Stimulated activated CD4-positive, alpha-beta T cell treated with anti-CD3 and anti-CD28 coated beads, TNF-alpha, amount 100 ng/mL, for 4 hours (primary cell): ENCODE results near the gene AURKB.
"Not testable (repeated sequence)": the region's sequence is repeated elsewhere in the genome, so short reads cannot be mapped to it uniquely, and the experiment has no call there.

ENCODE experiments used
- DNase-seq, 3 experiments: peaks; one replicate each; pipeline ENCODE4 v3.0.0-alpha.2; 2020; ENCODE audit warnings: low read depth in 3 of 3

AURKB gene

GRCh38 chr17:8225813-8226535 lies 15.6 kb upstream of the AURKB start:
- peak in 2 of 3 experiments; percentile 35 to 42 for DNase-seq

DNA sequence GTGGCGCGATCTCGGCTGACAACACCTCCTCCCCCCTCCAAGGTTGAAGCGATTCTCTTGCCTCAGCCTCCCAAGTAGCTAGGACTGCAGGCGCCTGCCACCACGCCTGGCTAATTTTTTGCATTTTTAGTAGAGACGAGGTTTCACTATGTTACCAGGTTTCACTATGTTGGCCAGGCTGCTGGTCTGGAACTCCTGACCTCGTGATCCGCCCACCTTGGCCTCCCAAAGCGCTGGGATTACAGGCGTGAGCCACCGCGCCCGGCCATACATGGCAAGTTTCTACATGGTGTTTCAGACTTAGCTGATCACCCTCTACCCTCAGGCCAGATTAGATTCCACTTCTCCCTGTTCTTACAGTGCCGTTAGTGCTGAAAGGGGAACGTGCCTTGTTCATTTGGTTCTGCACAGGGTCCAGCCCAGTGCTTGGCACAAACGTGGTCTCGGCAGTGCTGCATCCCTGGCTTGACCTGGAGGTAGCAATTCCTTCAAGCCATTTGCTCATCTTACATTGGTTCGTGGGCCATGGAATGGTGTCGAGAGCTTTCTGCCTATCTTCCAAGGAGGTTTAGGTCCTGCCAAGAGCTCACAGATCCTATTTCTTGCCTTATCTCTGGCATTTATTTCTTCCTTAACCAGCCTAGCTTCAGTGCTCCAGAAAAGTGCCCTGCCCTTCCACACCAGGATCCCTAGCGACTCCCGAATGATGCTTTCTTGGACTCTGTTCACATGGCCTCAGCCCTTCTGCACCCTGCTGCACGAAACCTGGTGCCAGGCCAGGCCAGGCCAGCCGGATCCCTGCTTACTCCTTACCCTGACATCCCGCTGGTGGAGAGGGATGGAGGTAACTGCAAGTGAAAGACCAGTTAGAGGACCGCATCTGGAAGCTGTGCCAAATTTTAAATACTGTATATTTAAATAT lies 14.8 kb upstream of the AURKB start:
- DNase-seq: no peak

DNA sequence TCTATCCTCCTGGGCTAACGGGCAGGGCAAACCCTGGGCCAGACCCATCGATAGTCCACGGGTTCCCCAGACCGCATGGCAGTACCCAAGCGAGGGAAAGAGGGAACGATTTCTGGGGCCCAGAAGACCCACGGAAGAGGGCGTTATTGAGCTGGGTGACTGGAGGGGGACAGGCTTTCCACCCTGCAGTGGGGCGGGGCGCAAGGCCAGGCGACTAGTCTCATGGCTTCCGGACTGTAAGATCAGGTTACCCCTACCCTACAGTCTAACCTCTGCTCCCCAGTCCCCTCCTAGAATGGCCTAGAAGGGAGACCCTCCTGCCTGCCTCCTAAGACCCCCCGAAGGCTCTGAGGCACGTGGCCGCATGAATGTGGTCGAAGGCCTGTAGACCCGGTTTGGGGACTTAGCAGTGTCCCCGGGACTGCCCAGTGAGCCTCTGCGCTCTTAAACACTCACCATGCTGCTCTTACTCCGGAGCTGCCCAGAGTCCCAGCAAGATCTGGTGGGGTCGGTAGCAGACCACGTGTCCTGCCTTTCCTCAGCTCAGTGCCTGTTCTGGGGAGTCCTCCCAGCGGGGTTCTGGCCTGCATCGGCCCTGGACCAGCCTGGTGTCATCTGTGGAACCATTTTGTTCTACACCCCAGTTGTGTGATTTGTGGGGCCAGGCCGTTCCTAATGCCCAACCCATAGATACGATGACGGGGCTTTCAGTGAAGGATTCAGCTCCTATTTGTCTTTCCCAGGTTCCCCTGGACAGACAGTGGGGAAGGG lies 13.2 kb upstream of the AURKB start:
- peak in 1 of 3 experiments; percentile 21 for DNase-seq

DNA sequence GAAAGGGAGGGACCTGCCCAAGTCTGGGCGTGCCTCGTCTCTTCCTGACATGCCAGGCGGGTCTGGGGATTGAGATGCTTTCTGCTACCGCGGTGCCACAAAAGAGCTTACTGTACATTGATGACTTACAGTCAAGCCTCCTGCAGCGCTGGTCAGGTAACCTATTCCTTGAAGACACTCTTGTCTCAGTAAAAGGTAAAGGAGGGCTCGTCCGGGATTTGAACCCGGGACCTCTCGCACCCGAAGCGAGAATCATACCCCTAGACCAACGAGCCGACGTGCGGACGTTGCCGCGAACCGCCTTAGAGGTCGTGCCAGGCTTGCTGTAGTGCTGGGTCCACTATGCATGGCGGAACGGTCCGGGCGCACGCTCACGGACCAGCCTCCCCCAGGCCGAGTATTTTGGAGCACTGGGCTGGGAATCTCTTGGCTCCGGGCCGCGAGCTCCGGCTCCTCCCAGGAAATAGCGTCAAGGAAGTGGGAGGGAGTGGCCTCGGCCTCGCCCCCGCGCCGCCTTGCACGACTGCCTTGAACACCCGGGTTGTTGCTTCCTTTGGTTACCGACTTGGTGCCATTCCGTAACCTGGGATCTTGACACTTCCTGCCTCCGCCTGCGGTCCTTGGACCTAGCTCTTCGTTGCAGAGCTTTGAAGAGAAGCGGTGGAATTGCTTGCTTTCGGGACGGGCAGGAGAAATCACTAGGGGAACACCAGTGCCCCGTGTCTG lies 12.4 kb upstream of the AURKB start:
- peak; percentile 81 to 95 (median 82) for DNase-seq

DNA sequence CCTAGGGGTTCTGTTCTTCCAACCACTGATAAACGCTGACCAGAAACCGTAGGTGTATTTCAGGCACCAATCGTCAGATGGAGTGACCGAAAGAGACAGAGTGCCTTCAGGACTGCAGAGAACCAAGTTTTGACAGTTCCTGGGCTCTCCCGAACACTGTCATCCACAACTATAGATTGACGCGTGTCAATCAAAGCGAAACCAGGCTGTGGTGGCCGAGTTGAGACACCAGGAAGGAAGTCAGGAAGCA lies 11.9 kb upstream of the AURKB start:
- no peak for DNase-seq

GRCh38 chr17:8221663-8222379 lies 11.4 kb upstream of the AURKB start:
- peak; percentile 79 to 89 (median 84) for DNase-seq

GRCh38 chr17:8220783-8221662 lies 10.6 kb upstream of the AURKB start:
- DNase-seq: peak; percentile 81 to 93 (median 82)

GRCh38 chr17:8214000-8214399 lies 3.6 kb upstream of the AURKB start:
- DNase-seq: not testable (repeated sequence)

DNA sequence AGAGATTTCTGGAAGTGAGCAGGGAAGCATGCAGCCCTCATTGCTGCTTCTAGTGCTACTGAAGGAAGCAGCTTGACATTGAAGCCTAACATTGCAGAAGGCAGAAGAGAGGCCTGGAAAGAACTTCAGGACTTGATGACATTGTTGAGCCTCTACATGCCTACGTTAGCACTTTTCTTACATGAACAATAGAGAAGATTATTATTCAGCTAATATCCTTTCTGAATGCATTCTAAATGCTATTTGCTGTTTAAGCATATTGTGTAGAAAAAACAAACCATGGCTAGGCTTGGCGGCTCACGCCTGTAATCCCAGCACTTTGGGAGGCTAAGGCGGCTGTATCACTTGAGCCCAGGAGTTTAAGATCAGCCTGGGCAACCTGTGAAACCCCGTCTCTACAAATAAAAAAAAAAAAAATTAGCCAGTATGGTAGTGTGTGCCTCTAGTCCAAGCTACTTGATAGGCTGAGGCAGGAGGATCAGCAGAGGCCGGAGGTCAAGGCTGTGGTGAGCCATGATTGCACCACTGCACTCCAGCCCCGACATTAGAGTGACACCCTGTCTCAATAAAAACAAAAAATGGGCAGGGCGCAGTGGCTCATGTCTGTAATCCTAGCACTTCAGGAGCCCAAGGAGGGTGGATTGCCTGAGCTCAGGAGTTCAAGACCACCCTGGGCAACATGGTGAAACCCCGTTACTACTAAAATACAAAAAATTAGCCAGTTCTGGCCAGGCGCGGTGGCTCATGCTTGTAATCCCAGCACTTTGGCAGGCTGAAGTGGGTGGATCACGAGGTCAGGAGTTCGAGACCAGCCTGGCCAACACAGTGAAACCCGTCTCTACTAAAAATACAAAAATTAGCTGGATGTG lies 2.2 kb upstream of the AURKB start:
- DNase-seq: no peak

DNA sequence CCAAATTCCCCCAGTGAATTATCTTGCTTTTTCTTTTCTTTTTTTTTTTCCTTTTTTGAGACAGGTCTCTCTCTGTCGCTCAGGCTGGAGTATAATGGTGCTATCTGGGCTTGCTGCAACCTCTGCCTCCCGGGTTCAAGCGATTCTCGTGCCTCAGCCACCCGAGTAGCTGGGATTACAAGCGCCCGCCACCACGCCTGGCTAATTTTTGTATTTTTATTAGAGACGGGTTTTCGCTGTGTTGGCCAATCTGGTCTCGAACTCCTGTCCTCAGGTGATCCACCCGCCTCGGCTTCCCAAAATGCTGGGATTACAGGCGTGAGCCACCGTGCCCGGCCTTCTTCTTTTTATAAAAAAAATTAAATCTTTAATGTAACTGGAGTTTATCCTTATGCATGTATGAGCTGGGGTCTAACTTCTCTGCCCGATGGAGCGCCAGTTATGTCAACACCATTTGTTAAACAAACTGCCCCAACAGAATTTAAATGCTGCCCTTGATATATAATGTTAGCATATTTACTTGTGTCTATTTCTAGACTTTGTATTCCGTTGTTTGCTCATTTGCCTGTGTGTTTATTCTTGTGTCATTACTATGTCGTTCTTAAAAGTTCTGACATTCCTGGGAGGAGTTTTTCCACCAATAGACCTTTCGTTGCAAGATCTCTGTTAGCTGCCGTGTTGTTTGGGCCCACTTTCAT lies 535 bp upstream of the AURKB start:
- no peak for DNase-seq

- DNase-seq: no peak
These were observed 3.8 kb downstream of the AURKB start for GRCh38 chr17:8206536-8206935.

DNA sequence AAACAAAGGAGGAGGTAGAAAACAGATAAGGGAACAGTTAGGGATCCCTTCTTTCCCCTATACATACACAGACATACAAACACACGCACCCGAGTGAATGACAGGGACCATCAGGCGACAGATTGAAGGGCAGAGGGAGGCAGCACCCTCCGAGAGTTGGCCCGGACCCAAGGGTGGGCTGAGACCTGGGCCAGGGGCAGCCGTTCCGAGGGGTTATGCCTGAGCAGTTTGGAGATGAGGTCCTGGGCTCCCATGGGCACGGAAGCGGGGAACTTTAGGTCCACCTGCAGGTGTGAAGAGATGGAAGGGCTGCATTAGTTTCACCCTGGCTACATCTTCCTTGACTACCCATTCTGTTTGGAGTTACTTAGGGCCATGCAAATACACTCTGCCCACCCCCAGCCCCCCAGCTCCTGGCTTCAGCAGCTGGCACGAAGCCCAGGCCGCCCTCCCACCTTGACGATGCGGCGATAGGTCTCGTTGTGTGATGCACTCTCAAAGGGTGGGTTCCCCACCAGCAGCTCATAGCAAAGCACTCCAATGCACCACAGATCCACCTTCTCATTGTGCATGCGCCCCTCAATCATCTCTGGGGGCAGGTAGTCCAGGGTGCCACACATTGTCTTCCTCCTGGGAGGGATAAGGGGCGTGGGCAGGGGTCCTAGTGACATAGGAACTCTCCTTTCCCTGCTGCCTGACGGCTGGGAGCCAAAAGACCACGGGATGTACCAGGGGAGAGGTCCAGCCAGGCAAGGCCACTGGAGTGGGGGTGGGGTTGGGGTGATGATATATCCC lies 5.4 kb downstream of the AURKB start:
- no peak for DNase-seq

DNA sequence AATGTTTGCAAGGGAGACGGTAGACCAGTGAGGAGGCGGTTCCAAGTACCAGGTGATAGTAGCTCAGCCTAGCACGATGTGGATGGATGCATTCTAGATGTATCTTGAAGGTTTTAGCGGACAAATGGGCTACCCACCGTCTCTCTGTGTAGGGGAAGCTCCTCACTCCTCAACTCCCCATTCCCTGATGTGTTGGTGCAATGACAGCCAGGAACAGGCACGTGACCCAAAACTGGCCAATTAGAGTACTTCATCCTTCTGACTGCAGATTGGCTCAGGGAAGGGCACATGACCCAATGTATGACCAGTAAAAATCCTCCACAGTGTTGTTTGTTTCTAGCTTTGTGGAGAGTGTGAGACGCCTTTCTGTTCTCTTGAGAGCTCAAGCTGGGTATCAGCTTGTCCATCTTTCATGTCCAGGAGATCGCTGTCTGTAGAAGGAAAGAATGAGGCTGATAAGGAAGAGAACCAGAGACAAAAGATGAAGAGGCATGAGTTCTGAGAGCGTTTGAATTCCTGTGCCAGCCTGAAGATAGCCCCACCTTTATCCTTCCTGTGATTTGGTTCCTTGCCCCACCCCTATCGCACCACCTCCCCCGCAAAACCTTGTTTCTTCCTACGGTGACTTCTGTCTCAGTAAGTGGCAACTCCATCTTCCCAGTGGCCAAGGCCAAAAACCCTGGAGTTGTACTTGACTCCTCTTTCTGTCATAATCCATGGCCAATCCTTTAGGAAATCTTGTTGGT lies 18.1 kb downstream of the AURKB start:
- DNase-seq: peak in 1 of 3 experiments; percentile 11

GRCh38 chr17:8190506-8190905 lies 19.9 kb downstream of the AURKB start:
- no peak for DNase-seq

- DNase-seq: peak; percentile 79 to 91 (median 88)
These were observed 20.5 kb downstream of the AURKB start, which contains the start of gene BORCS6 for GRCh38 chr17:8189711-8190477. TSS of gene BORCS6 (minus strand) at chr17:8190180. CDS start at chr17:8190140, 40 bp downstream.
